ENCODE measurements around the gene RBBP5.

The RBBP5 gene

DNA sequence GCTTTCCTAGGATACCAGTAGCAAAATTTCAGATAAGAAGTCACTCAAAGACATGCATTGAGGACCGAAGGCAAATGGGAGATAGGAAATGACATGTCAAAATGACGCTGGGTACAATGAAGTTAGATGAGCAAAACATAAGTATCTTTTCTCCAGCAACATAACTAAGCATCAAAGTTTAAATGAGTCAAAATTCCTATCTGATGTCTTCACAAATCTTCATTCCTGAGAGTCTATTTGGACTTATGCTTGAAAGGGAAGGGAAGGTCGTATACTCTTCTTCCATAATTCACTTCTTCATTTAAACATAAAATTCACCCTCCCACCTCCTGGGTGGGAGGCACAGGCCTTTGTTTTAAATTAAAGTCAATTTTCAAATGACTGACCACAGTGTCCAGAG is 33.4 kb downstream of the RBBP5 start:
- H3K4me2 ChIP-seq (ENCODE audit: low read length), result no peak overlapping the region
- no peak for TF ChIP-seq EZH2phosphoT487 (IDR thresholded peaks at IDR 0.05; ENCODE audit: borderline replicate concordance, low read length)
- TF ChIP-seq, protein P1, sequence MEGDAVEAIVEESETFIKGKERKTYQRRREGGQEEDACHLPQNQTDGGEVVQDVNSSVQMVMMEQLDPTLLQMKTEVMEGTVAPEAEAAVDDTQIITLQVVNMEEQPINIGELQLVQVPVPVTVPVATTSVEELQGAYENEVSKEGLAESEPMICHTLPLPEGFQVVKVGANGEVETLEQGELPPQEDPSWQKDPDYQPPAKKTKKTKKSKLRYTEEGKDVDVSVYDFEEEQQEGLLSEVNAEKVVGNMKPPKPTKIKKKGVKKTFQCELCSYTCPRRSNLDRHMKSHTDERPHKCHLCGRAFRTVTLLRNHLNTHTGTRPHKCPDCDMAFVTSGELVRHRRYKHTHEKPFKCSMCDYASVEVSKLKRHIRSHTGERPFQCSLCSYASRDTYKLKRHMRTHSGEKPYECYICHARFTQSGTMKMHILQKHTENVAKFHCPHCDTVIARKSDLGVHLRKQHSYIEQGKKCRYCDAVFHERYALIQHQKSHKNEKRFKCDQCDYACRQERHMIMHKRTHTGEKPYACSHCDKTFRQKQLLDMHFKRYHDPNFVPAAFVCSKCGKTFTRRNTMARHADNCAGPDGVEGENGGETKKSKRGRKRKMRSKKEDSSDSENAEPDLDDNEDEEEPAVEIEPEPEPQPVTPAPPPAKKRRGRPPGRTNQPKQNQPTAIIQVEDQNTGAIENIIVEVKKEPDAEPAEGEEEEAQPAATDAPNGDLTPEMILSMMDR (IDR thresholded peaks at IDR 0.05; ENCODE audit: low read depth, low read length, poor library complexity, severe bottlenecking), result no peak
- no peak overlapping the region for H3K27ac ChIP-seq (ENCODE audit: low read depth, low read length)
- no peaks in the 10 kb centered on the region for H3K4me1 ChIP-seq (ENCODE audit: control insufficient read depth, low read length)
- H4K20me1 ChIP-seq (ENCODE audit: control insufficient read depth, insufficient read depth, low read depth, low read length), result no peaks in the 10 kb centered on the region
- H3K27me3 ChIP-seq (ENCODE audit: control insufficient read depth, low read length), result no peaks in the 10 kb centered on the region
- peaks cover 68% of the 10 kb centered on the region for H3K36me3 ChIP-seq (ENCODE audit: control insufficient read depth, low read length)
- no peaks in the 10 kb centered on the region for H3K9me3 ChIP-seq (ENCODE audit: control insufficient read depth, insufficient read depth, low read length)
- no peaks in the 10 kb centered on the region for H3K9me2 ChIP-seq (replicated peaks; ENCODE audit: control insufficient read depth, low read length)
- no peaks in the 10 kb centered on the region for H3K79me2 ChIP-seq (ENCODE audit: control insufficient read depth, low read length)
- no peak overlapping the region for H3K4me3 ChIP-seq (ENCODE audit: low read length)
- H3F3A ChIP-seq (ENCODE audit: control insufficient read depth, insufficient read depth), result no peaks in the 10 kb centered on the region

DNA sequence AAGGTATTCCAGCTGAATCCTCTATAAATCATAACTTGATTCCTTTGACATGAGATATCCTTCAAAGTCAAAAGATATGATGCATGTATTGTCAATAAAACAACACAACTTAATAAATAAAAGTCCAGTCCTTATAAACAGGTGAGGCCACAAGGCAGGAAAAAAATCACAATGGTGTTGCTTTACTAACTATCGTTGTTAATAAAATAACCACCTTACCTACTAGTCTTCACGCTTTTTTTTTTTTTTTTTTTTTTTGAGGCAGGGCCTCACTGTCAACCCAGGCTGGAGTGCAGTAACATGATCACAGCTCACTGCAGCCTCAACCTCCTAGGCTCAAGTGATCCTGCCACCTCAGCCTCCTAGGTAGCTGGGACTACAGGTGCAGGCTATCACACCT is 37.4 kb downstream of the RBBP5 start, which contains the start of gene TMEM81:
TMEM81 (minus strand) TSS at position 101 of the 400 bp plus-strand sequence. CDS start 140 bp downstream, outside the sequence.
- peaks cover 35% of the 10 kb centered on the region for H3K36me3 ChIP-seq (ENCODE audit: control insufficient read depth, low read length)
- no peak within 1 kb of the TSS for H3K27ac ChIP-seq (ENCODE audit: low read depth, low read length)
- H3K4me2 ChIP-seq (ENCODE audit: low read length), result no peak within 1 kb of the TSS
- H3K27me3 ChIP-seq (ENCODE audit: control insufficient read depth, low read length), result no peaks in the 10 kb centered on the region
- H3K4me1 ChIP-seq (ENCODE audit: control insufficient read depth, low read length), result no peaks in the 10 kb centered on the region
- no peak for TF ChIP-seq EZH2phosphoT487 (IDR thresholded peaks at IDR 0.05; ENCODE audit: borderline replicate concordance, low read length)
- TF ChIP-seq, protein P1 (IDR thresholded peaks at IDR 0.05; ENCODE audit: low read depth, low read length, poor library complexity, severe bottlenecking), result no peak
- H4K20me1 ChIP-seq (ENCODE audit: control insufficient read depth, insufficient read depth, low read depth, low read length), result no peaks in the 10 kb centered on the region
- H3K79me2 ChIP-seq (ENCODE audit: control insufficient read depth, low read length), result no peaks in the 10 kb centered on the region
- H3F3A ChIP-seq (ENCODE audit: control insufficient read depth, insufficient read depth), result no peaks in the 10 kb centered on the region
- H3K4me3 ChIP-seq (ENCODE audit: low read length), result no peak within 1 kb of the TSS
- H3K9me2 ChIP-seq (replicated peaks; ENCODE audit: control insufficient read depth, low read length), result no peaks in the 10 kb centered on the region
- H3K9me3 ChIP-seq (ENCODE audit: control insufficient read depth, insufficient read depth, low read length), result no peaks in the 10 kb centered on the region

DNA sequence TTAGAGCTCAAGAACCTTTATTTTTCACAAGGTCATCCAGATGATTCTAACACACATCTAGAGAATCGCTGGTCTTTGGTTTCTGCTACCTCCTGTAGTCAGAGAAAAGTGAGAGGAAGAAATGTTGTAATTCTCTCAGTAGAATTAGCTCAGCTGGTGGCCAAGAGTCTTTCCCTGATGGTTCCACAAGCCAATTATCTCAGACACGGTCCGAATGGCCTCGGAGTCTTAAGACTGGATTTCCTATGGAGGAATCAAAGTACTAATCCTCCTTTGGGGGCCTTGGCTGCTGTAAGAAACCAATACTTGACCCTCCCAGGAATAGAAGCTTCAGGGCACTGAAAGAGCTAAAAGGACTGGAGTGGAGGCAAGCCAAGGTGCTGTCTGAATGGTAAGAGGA is 39.3 kb downstream of the RBBP5 start:
- TF ChIP-seq EZH2phosphoT487 (IDR thresholded peaks at IDR 0.05; ENCODE audit: borderline replicate concordance, low read length), result no peak
- TF ChIP-seq, protein P1 (IDR thresholded peaks at IDR 0.05; ENCODE audit: low read depth, low read length, poor library complexity, severe bottlenecking), result no peak
- Histone ChIP-seq H3K9me2 (replicated peaks; ENCODE audit: control insufficient read depth, low read length) (no peaks in the 10 kb centered on the region), H3K36me3 (ENCODE audit: control insufficient read depth, low read length) (peaks cover 17% of the 10 kb centered on the region)

More for the DNA sequence above, 39.3 kb downstream of the RBBP5 start:
- H3F3A ChIP-seq (ENCODE audit: control insufficient read depth, insufficient read depth), result no peaks in the 10 kb centered on the region
- H3K79me2 ChIP-seq (ENCODE audit: control insufficient read depth, low read length), result no peaks in the 10 kb centered on the region
- no peak overlapping the region for H3K27ac ChIP-seq (ENCODE audit: low read depth, low read length)
- H3K27me3 ChIP-seq (ENCODE audit: control insufficient read depth, low read length), result no peaks in the 10 kb centered on the region
- H4K20me1 ChIP-seq (ENCODE audit: control insufficient read depth, insufficient read depth, low read depth, low read length), result no peaks in the 10 kb centered on the region
- H3K4me2 ChIP-seq (ENCODE audit: low read length), result no peak overlapping the region
- no peaks in the 10 kb centered on the region for H3K4me1 ChIP-seq (ENCODE audit: control insufficient read depth, low read length)
- H3K4me3 ChIP-seq (ENCODE audit: low read length), result no peak overlapping the region
- no peaks in the 10 kb centered on the region for H3K9me3 ChIP-seq (ENCODE audit: control insufficient read depth, insufficient read depth, low read length)

All from DOHH2 (cell line).